Nephron progenitor cell (in vitro differentiated cells): ENCODE measurements around the gene NWD2.

Experiments used
- DNase-seq: peaks from one replicate; pipeline ENCODE4 v3.0.0; 2021
- H3K27ac Mint-ChIP-seq: 2 replicates; pipeline ENCODE4 v1.8.0; 2021; ENCODE audit warnings: mild to moderate bottlenecking, moderate library complexity, mixed read lengths
- H3K27me3 Mint-ChIP-seq: 2 replicates; pipeline ENCODE4 v1.8.0; 2021; ENCODE audit warnings: mild to moderate bottlenecking, low read depth, mixed read lengths; ENCODE audit not compliant: poor library complexity
- H3K36me3 Mint-ChIP-seq: 2 replicates; pipeline ENCODE4 v1.8.0; 2021; ENCODE audit warnings: low read depth, mixed read lengths
- H3K4me1 Mint-ChIP-seq: 2 replicates; pipeline ENCODE4 v1.8.0; 2021; ENCODE audit warnings: mixed read lengths
- H3K4me3 Mint-ChIP-seq: 2 replicates; pipeline ENCODE4 v1.8.0; 2021; ENCODE audit warnings: mild to moderate bottlenecking, moderate library complexity, mixed read lengths
- H3K9me3 Mint-ChIP-seq: 2 replicates; pipeline ENCODE4 v1.8.0; 2021; ENCODE audit warnings: mild to moderate bottlenecking, moderate library complexity, mixed read lengths
- CTCF ChIP-seq: fragments of 200-600 bp; sonication (generic); IDR thresholded peaks from 2 replicates; pipeline ENCODE4 v1.5.0; 2021; ENCODE audit warnings: antibody characterized with exemption

Gene NWD2

GRCh38 chr4:37219990-37220389 lies 24.6 kb upstream of the NWD2 start:
- H3K4me3 Mint-ChIP-seq = no peak overlapping the region
- TF ChIP-seq CTCF = no peak
- H3K27ac Mint-ChIP-seq = no peak overlapping the region
- DNase-seq = no peak
- no peaks in the 10 kb centered on the region for H3K36me3 Mint-ChIP-seq
- H3K27me3 Mint-ChIP-seq = peaks cover 12% of the 10 kb centered on the region
- no peaks in the 10 kb centered on the region for H3K9me3 Mint-ChIP-seq
- H3K4me1 Mint-ChIP-seq = no peaks in the 10 kb centered on the region

- no peaks in the 10 kb centered on the region for H3K9me3 Mint-ChIP-seq
- no peak overlapping the region for H3K4me3 Mint-ChIP-seq
- H3K36me3 Mint-ChIP-seq = no peaks in the 10 kb centered on the region
- no peak for DNase-seq
- no peaks in the 10 kb centered on the region for H3K4me1 Mint-ChIP-seq
- peaks cover 14% of the 10 kb centered on the region for H3K27me3 Mint-ChIP-seq
- H3K27ac Mint-ChIP-seq = no peak overlapping the region
- TF ChIP-seq CTCF = no peak
These were observed 23.9 kb upstream of the NWD2 start for GRCh38 chr4:37220685-37221084.

- Mint-ChIP-seq H3K4me3 (no peak overlapping the region), H3K27ac (no peak overlapping the region), H3K9me3 (no peaks in the 10 kb centered on the region), H3K27me3 (peaks cover 17% of the 10 kb centered on the region), H3K4me1 (no peaks in the 10 kb centered on the region), H3K36me3 (no peaks in the 10 kb centered on the region)
- TF ChIP-seq CTCF = no peak
- no peak for DNase-seq
These were observed 20.8 kb upstream of the NWD2 start for GRCh38 chr4:37223732-37224131.

DNA sequence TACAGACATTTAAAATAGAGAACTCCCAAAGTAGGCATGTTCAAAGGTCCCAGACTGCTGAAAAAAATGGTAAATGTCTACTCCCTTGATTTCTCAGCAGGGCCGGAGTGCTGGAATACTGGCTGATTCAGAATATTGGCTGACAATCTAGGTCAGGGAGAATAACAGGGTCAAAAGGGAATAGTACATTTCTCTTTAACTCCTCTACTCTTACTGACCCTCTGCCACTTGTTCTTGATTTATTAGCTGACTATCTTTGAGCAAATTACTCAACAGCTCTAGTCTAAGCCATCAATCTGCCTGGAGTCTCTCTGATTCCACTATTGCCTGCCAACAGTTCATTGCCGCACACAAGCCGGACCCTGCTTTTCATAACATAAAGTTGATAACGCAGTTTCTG lies 19.7 kb upstream of the NWD2 start:
- Mint-ChIP-seq H3K4me1 (no peaks in the 10 kb centered on the region), H3K9me3 (no peaks in the 10 kb centered on the region), H3K27ac (no peak overlapping the region), H3K27me3 (peaks cover 10% of the 10 kb centered on the region), H3K4me3 (no peak overlapping the region), H3K36me3 (no peaks in the 10 kb centered on the region)
- TF ChIP-seq CTCF = no peak
- DNase-seq = no peak

DNA sequence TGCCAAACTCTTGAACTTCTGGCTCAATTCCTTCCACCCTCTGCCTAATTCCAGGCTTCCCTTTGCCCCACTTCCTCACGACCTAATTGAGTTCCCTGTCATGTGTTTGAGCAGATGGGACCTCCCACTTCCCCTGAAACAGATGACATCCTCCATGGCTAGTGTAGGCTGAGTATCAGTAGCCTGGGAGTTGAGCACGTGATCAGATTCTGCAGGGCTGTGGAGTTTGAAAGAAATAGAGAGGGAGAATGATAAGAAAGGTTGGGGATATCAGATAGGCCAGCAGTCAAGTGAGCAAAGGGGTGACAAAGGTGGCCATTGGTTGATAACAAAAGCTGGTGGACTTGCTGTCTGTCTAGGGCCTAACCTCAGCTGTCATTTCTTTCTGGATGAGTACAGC lies 18.8 kb upstream of the NWD2 start:
- DNase-seq = no peak
- no peak for TF ChIP-seq CTCF
- Mint-ChIP-seq H3K36me3 (no peaks in the 10 kb centered on the region), H3K4me1 (no peaks in the 10 kb centered on the region), H3K9me3 (no peaks in the 10 kb centered on the region), H3K4me3 (no peak overlapping the region), H3K27me3 (peaks cover 10% of the 10 kb centered on the region), H3K27ac (no peak overlapping the region)

DNA sequence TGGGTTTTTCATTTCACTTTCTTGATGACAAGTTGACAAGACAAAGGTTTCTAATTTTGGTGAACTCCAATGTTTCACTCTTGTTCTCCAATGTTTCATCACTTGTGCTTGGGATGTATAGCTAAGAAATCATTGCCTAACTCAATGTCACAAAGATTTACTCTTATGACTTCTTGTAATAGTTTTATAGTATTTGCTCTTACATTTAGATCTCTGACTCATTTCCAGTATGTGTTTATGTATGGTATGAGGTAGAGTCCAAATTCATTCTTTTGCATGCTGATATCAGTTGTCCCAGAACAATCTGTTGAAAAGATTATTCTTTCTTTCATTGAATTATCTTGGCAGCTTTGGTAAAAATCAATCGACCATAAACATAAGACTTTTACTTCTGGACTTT lies 12.2 kb upstream of the NWD2 start:
- Mint-ChIP-seq H3K27me3 (peaks cover 7% of the 10 kb centered on the region), H3K27ac (no peak overlapping the region), H3K9me3 (no peaks in the 10 kb centered on the region), H3K36me3 (no peaks in the 10 kb centered on the region), H3K4me1 (no peaks in the 10 kb centered on the region), H3K4me3 (no peak overlapping the region)
- DNase-seq = no peak
- no peak for TF ChIP-seq CTCF
